DMS 273 (cell line): ENCODE measurements around the gene SLC25A34.
A peak's percentile ranks its signal among the peaks of the same experiment; 100 is the strongest.
"Not testable (repeated sequence)": the region's sequence is repeated elsewhere in the genome, so short reads cannot be mapped to it uniquely, and the experiment has no call there.

ENCODE experiments used
- DNase-seq: peaks from one replicate; lab custom pipeline; 2025; ENCODE audit not compliant: unreplicated experiment; lab: John Stamatoyannopoulos, UW

SLC25A34 gene

GRCh38 chr1:15736038-15736891 is at the start of gene SLC25A34:
Gene SLC25A34, plus strand, starts transcription at chr1:15736258. Its CDS starts 228 bp downstream, at chr1:15736486.
- DNase-seq = peak; percentile 89

GRCh38 chr1:15687446-15687845 is 48.6 kb upstream of the SLC25A34 start:
- DNase-seq = no peak

- DNase-seq = no peak
Observed at GRCh38 chr1:15690317-15690716, 45.7 kb upstream of the SLC25A34 start.

DNA sequence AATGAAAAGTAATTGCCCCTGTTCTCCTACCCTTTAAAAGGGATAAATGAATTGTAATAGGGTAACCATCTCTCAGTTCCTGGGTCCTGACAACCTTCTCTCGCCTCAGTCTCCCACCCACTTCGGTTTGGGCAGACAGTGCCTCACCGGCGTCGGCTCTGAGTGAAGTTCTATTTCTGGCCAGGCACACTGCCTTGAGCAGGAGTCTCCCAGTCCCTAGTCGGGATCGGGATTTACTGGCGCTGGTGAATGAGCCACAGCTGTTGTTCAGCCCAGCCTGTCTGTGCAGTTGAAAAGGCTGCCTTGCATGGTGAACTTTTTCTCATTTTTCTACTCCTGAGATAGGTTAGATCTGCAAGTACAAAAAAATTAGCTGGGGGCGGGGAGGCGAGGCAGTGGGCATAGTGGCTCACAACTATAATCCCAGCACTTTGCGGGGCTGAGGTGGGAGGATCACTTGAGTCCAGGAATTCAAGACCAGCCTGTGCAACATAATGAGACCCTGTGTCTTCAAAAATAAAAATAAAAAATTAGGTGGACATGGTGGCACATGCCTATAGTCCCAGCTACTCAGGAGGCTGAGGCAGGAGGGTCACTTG is 44.5 kb upstream of the SLC25A34 start:
- DNase-seq = peak; percentile 72

DNA sequence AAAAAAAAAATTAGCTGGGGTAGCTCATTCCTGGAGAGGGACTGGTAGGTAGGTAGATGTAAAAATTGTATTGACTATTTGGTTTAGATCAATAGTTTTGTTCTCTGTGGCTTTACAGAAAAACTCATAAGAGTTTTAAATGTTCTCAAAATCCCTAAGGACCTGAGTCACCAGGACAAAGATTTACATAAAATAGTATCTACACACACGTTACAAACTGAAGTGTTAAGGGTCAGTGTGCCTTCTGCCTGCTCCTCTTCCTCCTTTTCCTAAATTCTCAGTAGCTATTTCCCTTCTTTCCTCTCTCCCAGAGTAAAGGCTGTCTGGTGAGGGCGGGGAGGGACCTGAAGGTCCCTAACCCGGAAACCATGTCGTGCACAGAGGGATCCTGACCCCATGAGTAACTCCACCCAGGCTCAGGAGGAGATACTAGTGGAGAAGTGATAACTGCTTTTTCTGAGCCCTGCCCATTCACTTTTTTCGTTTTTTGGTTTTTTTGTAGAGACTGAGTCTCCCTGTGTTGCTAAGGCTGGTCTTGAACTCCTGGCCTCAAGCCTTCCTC is 43.9 kb upstream of the SLC25A34 start:
- DNase-seq = no peak

DNA sequence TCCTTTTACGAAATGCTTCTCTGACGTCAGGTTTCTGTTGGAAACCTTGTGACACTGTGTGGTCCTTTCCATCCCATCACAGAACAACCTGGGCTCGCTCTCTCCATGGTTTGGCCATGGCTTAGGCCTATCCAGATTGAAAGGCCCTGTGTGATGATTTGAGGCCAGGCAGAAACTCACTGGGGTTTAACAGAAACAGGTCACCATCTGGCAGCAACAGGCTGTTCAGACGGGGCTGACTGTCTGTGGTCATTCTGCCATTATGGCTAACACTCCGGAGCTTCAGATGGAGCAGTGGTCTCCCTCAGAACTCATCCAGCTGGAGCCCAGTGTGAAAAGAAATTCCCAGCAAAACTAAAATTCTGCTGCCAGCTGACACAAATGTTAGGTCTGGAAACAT is 42.7 kb upstream of the SLC25A34 start:
- peak; percentile 82 for DNase-seq

GRCh38 chr1:15696956-15697521 is 39.0 kb upstream of the SLC25A34 start:
- no peak for DNase-seq

GRCh38 chr1:15698201-15698600 is 37.9 kb upstream of the SLC25A34 start:
- DNase-seq = no peak

DNA sequence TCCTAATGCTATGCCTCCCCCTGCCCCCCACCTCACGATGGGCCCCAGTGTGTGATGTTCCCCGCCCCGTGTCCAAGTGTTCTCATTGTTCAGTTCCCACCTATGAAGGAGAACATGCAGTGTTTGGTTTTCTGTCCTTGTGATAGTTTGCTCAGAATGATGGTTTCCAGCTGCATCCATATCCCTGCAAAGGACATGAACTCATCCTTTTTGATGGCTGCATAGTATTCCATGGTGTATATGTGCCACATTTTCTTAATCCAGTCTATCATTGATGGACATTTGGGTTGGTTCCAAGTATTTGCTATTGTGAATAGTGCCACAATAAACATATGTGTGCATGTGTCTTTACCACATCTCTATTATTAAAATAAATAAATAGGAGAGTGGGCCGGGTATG is 36.7 kb upstream of the SLC25A34 start:
- not testable (repeated sequence) for DNase-seq

DNA sequence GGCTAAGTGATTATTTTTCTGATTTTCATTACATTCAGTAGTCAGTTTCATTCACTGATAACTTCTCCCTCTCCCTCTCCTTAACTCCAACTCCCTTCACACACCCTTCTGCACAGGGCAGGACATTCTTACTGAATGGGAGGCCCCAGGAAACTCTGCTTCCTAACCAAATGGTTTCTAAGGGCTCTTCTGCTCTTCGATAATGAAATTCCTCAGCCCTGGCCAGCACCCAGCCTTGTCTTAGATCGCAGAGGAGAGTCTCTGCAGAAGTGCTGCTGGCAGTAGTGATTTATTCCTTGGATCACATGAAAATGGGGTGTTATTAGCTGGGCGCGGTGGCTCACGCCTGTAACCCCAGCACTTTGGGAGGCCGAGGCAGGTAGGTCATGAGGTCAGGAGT is 35.5 kb upstream of the SLC25A34 start:
- DNase-seq = no peak

- DNase-seq = no peak
Observed at GRCh38 chr1:15701784-15702183, 34.3 kb upstream of the SLC25A34 start.

GRCh38 chr1:15702722-15703550 is 33.1 kb upstream of the SLC25A34 start:
- peak; percentile 79 for DNase-seq

DNA sequence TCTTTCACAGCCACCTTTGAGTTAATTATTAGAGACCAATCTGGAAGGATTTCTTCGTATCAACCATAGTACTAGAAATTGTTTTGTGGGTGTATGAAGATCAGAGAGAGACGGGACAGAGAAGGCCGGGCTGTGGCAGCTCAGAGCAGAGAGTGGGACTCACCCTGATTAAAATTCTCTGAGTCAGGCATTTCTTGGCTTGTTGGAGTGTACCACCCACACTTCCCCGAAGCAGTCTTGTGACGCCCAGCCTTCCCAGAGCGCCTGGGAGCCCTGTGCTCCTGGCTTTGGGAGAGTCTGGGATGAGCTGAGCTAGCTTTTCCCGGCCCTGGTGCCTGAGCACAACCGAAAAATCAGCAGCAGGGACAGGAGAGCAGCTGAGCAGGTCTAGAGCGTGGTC is 32.5 kb upstream of the SLC25A34 start:
- DNase-seq = peak; percentile 74

DNA sequence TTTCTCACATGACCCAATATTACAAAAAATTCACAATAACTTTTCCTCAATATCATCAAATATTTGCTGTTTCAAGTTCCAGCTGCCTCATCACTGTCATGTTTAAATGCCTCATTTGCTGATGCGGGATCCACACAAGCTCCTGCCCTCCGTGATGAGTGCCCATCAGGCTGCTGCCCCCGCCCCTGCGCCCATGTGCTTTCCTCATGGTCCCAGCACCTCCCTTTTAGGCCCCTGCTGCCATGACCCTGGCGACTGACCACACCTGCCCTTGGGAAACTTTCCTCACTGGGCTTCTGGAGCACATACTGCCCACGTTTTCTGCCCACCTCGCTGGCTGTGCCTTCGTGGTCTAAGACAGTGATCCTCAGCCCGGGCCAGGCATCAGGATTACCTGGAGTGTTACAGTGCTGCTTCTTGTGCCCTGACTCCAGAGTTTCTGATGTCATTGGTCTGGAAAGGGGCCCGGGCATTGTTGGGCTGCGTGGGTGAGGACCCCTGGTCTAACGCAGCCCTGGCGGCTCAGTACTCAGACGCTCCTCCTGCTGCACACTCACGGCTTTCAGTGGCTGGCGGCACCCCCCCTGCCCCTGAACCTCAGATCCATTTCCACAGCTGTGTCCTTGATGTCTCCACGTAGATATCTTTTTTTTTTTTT is 31.4 kb upstream of the SLC25A34 start:
- DNase-seq = no peak

GRCh38 chr1:15705184-15705566 is 30.9 kb upstream of the SLC25A34 start:
- no peak for DNase-seq

DNA sequence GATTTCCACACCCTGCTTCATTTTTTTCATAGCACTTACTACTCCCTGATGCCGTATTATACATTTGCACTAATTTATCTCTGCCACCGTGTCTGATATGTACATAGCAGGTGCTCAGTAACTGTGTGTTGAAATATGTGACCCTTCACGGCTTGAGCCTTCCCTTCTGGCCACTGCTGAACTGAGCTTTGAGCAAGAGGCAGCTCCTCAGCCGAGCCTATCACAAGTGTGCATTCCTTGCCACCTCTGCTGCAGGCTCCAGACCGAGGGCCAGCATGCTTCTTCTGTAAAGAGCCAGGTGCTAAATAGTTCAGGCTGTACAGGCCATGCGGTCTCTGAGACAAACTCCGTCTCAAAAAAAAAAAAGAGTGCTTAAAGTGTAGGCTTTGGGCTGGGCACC is 29.3 kb upstream of the SLC25A34 start:
- no peak for DNase-seq

DNA sequence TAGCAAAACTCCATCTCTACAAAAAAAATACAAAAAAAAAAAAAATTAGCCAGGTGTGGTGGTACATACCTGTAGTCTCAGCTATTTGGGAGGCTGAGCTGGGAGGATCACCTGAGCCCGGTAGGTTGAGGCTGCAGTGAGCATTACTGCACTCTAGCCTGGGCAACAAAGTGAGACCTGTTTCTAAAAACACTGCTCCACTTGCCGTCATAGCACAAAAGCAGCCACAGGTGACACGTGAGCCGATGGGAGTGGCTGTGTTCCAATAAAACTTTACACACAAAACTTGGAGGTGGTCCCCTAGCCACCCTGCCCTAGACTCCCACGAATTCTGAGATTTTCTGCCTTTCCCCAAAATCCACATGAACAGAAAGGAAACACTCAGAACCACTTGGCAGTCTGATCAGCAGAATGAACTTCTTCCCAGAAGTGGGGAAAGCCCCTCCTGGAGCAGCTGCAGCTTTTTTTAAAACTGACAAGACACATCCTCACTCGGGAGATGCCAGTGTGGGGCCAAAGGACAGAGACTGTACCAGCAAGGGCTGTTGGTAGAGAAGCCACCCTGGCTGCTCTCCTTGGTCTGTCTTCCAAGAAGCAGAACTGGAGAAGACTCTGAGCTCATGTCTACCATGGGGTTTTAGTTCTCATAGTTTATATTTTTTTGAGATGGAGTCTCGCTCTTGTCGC is 28.7 kb upstream of the SLC25A34 start:
- no peak for DNase-seq

- no peak for DNase-seq
Observed at GRCh38 chr1:15708486-15709137, 27.4 kb upstream of the SLC25A34 start.

- no peak for DNase-seq
Observed at GRCh38 chr1:15709226-15709625, 26.8 kb upstream of the SLC25A34 start.
